OCI-LY3 (cell line): ENCODE data around the gene CPXM2.

Source experiments
- CTCF ChIP-seq: fragments of 200-600, 300-600 bp; sonication (generic); IDR thresholded peaks from 2 replicates; pipeline ENCODE4 v1.5.1; 2014; ENCODE audit warnings: antibody characterized with exemption, low read length, low read depth
- EZH2phosphoT487 ChIP-seq: fragments of 200-600 bp; shearing (Covaris generic); IDR thresholded peaks from 2 replicates; pipeline ENCODE4 v1.6.1; 2018; ENCODE audit warnings: antibody characterized with exemption, mixed run types, low read depth

DNA sequence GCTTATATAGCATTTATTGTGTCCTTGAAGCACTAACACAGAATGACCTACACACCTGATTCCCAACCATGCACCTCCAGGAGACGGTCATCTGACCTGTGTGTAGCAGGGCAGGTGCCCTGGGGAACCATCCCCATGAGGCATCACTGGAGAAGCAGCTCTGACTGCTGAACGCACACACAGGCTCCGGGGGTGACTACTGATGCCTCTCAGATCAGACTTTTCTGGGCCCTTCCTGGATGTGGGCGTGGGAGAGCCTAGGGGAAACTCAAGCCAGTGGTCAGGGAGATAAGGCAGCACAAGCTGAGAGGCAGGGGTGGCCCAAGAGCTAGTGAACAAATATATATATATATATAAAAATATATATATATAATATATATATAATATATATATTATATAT is 37.6 kb downstream of the CPXM2 start:
- TF ChIP-seq CTCF: no peak
- no peak for TF ChIP-seq EZH2phosphoT487
